A549 (cell line): ENCODE measurements around the gene GOPC. TPM values are rescaled to one million over a fixed set of nuclear protein-coding genes. Genes with fewer than 3 reads are reported as not detected.

Experiments
- ATAC-seq, 2 experiments: fragments of 200-7000 bp in 1 of 2; fragments of >200 bp in 1 of 2; cut with Nextera tagmentation in 1 of 2; cut with Tn5 transposase in 1 of 2; 3 replicates each; pipeline versions ENCODE4 v1.8.0 to v1.9.1; 2018 to 2020; ENCODE audit warnings: mild to moderate bottlenecking in 1 of 2, moderate library complexity in 1 of 2
- CTCF ChIA-PET: fragments of 300-600 bp; sonication (Branson Sonifier 250); formaldehyde crosslinking; extraction: SDS; loops from one replicate; lab custom pipeline; 2021; ENCODE audit warnings: antibody characterized with exemption, inconsistent platforms; lab: Yijun Ruan, JAX
- POLR2A ChIA-PET: fragments of 350-600 bp; formaldehyde crosslinking; extraction: SDS; loops from one replicate; lab custom pipeline; 2021; ENCODE audit warnings: antibody characterized with exemption, inconsistent platforms; lab: Yijun Ruan, JAX
- DNase-seq, 2 experiments: peaks; one replicate each; pipeline versions ENCODE4 v3.0.0 to v3.0.0-alpha.2; 2011 to 2016; ENCODE audit warnings: low read depth in 1 of 2, low spot score in 1 of 2
- FAIRE-seq: peaks from 2 replicates; lab custom pipeline; 2011; peaks lifted over from hg19 to GRCh38; lab: Jason Lieb, UNC
- H3K27ac ChIP-seq, 2 experiments: fragments of >200 bp; sonication (Bioruptor Twin); formaldehyde crosslinking; 3 replicates each; pipeline ENCODE4 v1.5.1; 2016 to 2017
- H3K4me1 ChIP-seq: fragments of >200 bp; sonication (Bioruptor Twin); formaldehyde crosslinking; 3 replicates; pipeline ENCODE4 v1.6.1; 2016
- H3K4me2 ChIP-seq: fragments of >200 bp; sonication (Bioruptor Twin); formaldehyde crosslinking; 3 replicates; pipeline ENCODE4 v1.6.1; 2016
- H3K4me3 ChIP-seq: fragments of >200 bp; sonication (Bioruptor Twin); formaldehyde crosslinking; 3 replicates; pipeline ENCODE4 v1.5.1; 2016
- H3K9me3 ChIP-seq: fragments of >200 bp; sonication (Bioruptor Twin); formaldehyde crosslinking; 3 replicates; pipeline ENCODE4 v1.6.1; 2016
- ATOH8 ChIP-seq: fragments of 250-450 bp; sonication (Bioruptor Pico); IDR thresholded peaks from 2 replicates; pipeline ENCODE4 v1.5.0; 2020; ENCODE audit warnings: low read depth, mild to moderate bottlenecking, moderate library complexity
- BCL3 ChIP-seq: fragments of >200 bp; sonication (Bioruptor Twin); formaldehyde crosslinking; IDR thresholded peaks from 3 replicates; pipeline ENCODE4 v1.6.1; 2016
- CTCF ChIP-seq: fragments of >200 bp; sonication (Bioruptor Twin); formaldehyde crosslinking; IDR thresholded peaks from 3 replicates; pipeline ENCODE4 v1.5.1; 2016
- E2F6 ChIP-seq: IDR thresholded peaks from 2 replicates; pipeline ENCODE4 v1.6.1; 2012; ENCODE audit warnings: low read depth, borderline replicate concordance
- ESRRA ChIP-seq: fragments of 150-350 bp; IDR thresholded peaks from 2 replicates; pipeline ENCODE4 v1.6.1; 2014; ENCODE audit warnings: mild to moderate bottlenecking, low read length, borderline replicate concordance
- HES2 ChIP-seq: fragments of >200 bp; sonication (Bioruptor Twin); formaldehyde crosslinking; IDR thresholded peaks from 2 replicates; pipeline ENCODE4 v1.6.1; 2016
- HMGXB4 ChIP-seq: fragments of 250-450 bp; sonication (Bioruptor Pico); IDR thresholded peaks from 2 replicates; pipeline ENCODE4 v1.5.0; 2021; ENCODE audit warnings: mild to moderate bottlenecking, moderate library complexity, borderline replicate concordance
- HOXB13 ChIP-seq: fragments of 250-450 bp; sonication (Bioruptor Pico); IDR thresholded peaks from 2 replicates; pipeline ENCODE4 v1.5.0; 2020; ENCODE audit warnings: low read depth, mild to moderate bottlenecking, moderate library complexity
- JUN ChIP-seq, 2 experiments: fragments of >200 bp; sonication (Bioruptor Twin); formaldehyde crosslinking; IDR thresholded peaks; 2 replicates in 1 of 2; 3 replicates in 1 of 2; pipeline ENCODE4 v1.6.1; 2016 to 2017
- JUNB ChIP-seq: fragments of >200 bp; sonication (Bioruptor Twin); formaldehyde crosslinking; IDR thresholded peaks from 2 replicates; pipeline ENCODE4 v1.6.1; 2016
- MAZ ChIP-seq: fragments of 150-350 bp; IDR thresholded peaks from 2 replicates; pipeline ENCODE4 v1.6.1; 2014; ENCODE audit warnings: antibody characterized with exemption, low read depth, low read length, borderline replicate concordance
- MYC ChIP-seq: IDR thresholded peaks from 2 replicates; pipeline ENCODE4 v1.6.1; 2012; ENCODE audit warnings: mild to moderate bottlenecking, inconsistent platforms, low read length, improper control_type of control experiment, borderline replicate concordance
- NPAS2 ChIP-seq: fragments of 250-450 bp; sonication (Bioruptor Pico); IDR thresholded peaks from 2 replicates; pipeline ENCODE4 v1.8.0; 2022; ENCODE audit warnings: mild to moderate bottlenecking, moderate library complexity, borderline replicate concordance
- POLR2A ChIP-seq: IDR thresholded peaks from 2 replicates; pipeline ENCODE4 v1.6.1; 2012; ENCODE audit warnings: mild to moderate bottlenecking, low read length
- RCOR1 ChIP-seq: fragments of 150-350 bp; IDR thresholded peaks from 2 replicates; pipeline ENCODE4 v1.6.1; 2014; ENCODE audit warnings: antibody characterized with exemption, low read length, low read depth
- RNF2 ChIP-seq: fragments of 200-600 bp; sonication (generic); IDR thresholded peaks from 2 replicates; pipeline ENCODE4 v1.6.1; 2016; ENCODE audit warnings: low read depth, mild to moderate bottlenecking, antibody characterized with exemption, moderate library complexity, borderline replicate concordance
- TP53 ChIP-seq: fragments of 250-450 bp; sonication (Bioruptor Pico); IDR thresholded peaks from 2 replicates; pipeline ENCODE4 v1.5.0; 2021; ENCODE audit warnings: mild to moderate bottlenecking, moderate library complexity
- USF2 ChIP-seq: fragments of 450-650 bp; IDR thresholded peaks from 2 replicates; pipeline ENCODE4 v1.6.1; 2014; ENCODE audit warnings: antibody characterized with exemption
- ZFP36 ChIP-seq: fragments of 450-650 bp; IDR thresholded peaks from 2 replicates; pipeline ENCODE4 v1.6.1; 2014; ENCODE audit warnings: borderline replicate concordance; ENCODE audit not compliant: partially characterized antibody
- ZSCAN20 ChIP-seq: fragments of 250-450 bp; sonication (Bioruptor Pico); IDR thresholded peaks from 2 replicates; pipeline ENCODE4 v1.8.0; 2022; ENCODE audit warnings: mild to moderate bottlenecking, moderate library complexity
- WGBS: methylation state at CpG from one replicate; pipeline ENCODE4 v1.1.6; 2017; ENCODE audit errors: missing lambda C conversion rate; 5-methylcytosine and 5-hydroxymethylcytosine counted together
- polyA plus RNA-seq, 4 experiments: library from polyadenylated mRNA; depleted of rRNA in 3 of 4; stranded (reverse); fragments of >200 nt; fragmentation: RNase III in 1 of 4; extraction: RNeasy Plus Mini Kit Qiagen cat#74134 plus additional on column Dnase treatment in 1 of 4; gene quantifications; 2 replicates in 3 of 4; 3 replicates in 1 of 4; pipeline ENCODE4 v1.2.3, GENCODE V29; 2011 to 2017

Gene GOPC
- polyA plus RNA-seq, 2 of the 4 experiments (the other 2 are of a cell fraction) = 33.0 to 38.9 TPM

- DNase-seq (no peak), ATAC-seq (no peak), FAIRE-seq (no peak)
- Histone ChIP-seq H3K4me3 (no peak overlapping the region), H3K27ac (no peak overlapping the region), H3K4me2 (no peak overlapping the region), H3K4me1 (no peaks in the 10 kb centered on the region), H3K9me3 (no peaks in the 10 kb centered on the region)
- POLR2A ChIA-PET = no interaction called here
- CTCF ChIA-PET = no interaction called here
- TF ChIP-seq HMGXB4 (CRISPR knock-in tag) (no peak), ZFP36 (no peak), MYC (no peak), RCOR1 (no peak), E2F6 (no peak), CTCF (no peak), TP53 (CRISPR knock-in tag) (no peak), JUNB (no peak), POLR2A (no peak), BCL3 (no peak), ESRRA (no peak), ATOH8 (no peak), USF2 (no peak), JUN (IDR thresholded peaks at IDR 0.05) (no peak), NPAS2 (CRISPR knock-in tag) (no peak), HES2 (no peak), RNF2 (no peak), MAZ (no peak), ZSCAN20 (CRISPR knock-in tag) (no peak), HOXB13 (CRISPR knock-in tag) (no peak)
- 75% methylated on average over 1 of the region's 1 CpG for WGBS
Measured at GRCh38 chr6:117619178-117619577, 16.9 kb upstream of the GOPC start.
